GM21447 (cell line): ENCODE results near the gene MOG.
A peak's percentile ranks its signal among the peaks of the same experiment; 100 is the strongest.

Experiments
- ATAC-seq: cut with Tn5 transposase; IDR thresholded peaks from one replicate; pipeline ENCODE4 v1.9.1; 2021; ENCODE audit not compliant: unreplicated experiment

MOG gene

GRCh38 chr6:29674008-29674407 is 17.1 kb downstream of the MOG start:
- no peak for ATAC-seq

GRCh38 chr6:29675561-29675960 is 18.7 kb downstream of the MOG start:
- no peak for ATAC-seq

- no peak for ATAC-seq
Measured at GRCh38 chr6:29676981-29677601, 20.2 kb downstream of the MOG start.

DNA sequence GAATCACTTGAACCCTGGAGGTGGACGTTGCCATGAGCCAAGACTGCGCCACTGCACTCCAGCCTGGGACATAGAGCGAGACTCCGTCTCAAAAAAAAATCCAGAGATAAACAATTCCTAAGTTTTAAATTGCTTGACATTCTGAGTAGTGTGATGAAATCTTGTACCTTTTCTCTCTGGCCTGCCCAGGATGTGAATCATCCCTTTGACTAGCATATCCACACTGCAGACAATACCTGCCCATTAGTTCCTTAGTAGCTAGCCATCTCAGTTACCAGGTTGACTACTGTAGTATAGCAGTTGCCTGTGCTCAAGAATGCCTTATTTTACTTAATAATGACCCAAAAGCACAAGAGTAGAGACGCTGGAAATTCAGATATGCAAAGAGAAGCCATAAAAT is 21.2 kb downstream of the MOG start:
- ATAC-seq, result no peak

- ATAC-seq, result no peak
Measured at GRCh38 chr6:29679962-29680361, 23.1 kb downstream of the MOG start.

DNA sequence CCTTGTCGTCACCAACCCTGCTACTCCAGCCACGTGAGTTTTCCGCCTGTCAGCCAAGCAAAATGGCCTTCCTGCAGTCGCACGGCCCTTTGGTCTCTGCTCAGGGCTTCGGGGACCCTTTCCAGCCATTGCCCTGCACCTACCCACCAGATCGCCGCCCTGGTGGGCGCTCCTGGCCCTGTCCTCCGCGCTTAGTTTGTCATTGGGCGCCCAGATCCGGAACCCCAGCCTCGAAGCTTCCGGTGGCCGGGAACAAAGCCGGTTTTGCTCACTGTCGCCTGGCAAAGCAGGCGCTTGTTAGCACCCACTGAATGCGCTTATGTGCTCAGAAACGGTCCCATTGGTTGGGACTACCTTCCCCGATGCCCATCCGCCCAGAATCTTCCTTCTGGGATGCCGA is 23.5 kb downstream of the MOG start:
- ATAC-seq, result no peak

DNA sequence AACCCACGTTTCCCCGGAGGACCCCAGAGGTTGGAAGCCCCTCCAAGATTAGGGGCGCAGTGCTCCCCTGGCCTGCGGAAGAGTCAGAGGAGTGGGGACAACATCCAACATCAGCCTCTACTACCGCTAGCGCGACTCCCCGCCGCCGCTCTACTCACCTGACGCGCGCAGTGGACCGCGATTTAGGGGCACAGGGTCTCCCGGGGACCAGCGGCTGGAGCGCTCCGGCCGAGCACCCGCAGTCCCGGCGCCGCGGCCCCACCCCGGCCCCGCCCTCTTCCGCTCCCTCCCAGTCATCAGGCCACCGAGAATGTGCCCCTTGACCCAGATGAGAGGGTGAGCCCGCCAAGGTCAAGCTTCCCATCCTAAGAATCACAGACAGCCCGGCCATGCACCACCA is 24.0 kb downstream of the MOG start, which contains the start of gene ZFP57:
TSS of gene ZFP57 (minus strand) at position 249 of the 400 bp plus-strand sequence. CDS start 4,149 bp downstream, outside the sequence.
- ATAC-seq, result no peak

DNA sequence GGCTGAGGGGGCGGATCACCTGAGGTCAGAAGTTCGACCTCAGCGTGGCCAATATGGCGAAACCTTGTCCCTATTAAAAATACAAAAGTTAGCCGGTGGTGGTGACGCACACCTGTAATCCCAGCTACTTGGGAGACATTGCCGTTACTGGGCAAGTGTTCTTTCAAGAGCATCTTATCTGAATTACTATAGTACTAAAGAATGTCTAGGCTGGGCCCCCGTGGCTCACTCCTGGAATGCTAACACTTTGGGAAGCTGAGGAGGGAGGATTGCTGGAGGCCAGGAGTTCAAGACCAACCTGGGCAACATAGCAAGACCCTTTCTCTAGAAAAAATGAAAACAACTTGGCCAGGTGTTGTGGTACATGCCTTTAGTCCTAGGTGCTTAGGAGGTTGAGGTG is 24.9 kb downstream of the MOG start:
- ATAC-seq, result no peak

- ATAC-seq, result no peak
Measured at GRCh38 chr6:29685718-29686326, 28.9 kb downstream of the MOG start.

DNA sequence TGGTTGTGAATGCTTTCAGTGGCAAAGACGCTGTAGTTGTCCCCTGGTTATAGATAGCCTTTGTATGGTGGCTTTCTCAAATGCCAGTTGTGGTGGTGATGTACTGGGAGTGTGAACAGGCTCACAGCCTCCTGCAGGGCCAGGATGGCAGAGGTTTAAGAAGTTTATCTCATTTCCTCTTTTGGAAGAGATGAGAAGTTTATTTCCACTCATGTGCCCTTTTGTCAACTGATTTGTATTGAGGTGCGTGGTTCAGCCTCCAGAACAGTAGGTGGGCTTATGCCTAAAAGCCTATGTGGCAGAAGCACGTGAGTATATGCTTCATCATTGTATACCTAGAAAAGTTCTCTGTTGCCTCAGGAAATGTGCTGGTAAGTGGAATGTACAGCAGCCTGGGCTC is 37.7 kb downstream of the MOG start:
- no peak for ATAC-seq

GRCh38 chr6:29696147-29697125 is 39.5 kb downstream of the MOG start:
- no peak for ATAC-seq

DNA sequence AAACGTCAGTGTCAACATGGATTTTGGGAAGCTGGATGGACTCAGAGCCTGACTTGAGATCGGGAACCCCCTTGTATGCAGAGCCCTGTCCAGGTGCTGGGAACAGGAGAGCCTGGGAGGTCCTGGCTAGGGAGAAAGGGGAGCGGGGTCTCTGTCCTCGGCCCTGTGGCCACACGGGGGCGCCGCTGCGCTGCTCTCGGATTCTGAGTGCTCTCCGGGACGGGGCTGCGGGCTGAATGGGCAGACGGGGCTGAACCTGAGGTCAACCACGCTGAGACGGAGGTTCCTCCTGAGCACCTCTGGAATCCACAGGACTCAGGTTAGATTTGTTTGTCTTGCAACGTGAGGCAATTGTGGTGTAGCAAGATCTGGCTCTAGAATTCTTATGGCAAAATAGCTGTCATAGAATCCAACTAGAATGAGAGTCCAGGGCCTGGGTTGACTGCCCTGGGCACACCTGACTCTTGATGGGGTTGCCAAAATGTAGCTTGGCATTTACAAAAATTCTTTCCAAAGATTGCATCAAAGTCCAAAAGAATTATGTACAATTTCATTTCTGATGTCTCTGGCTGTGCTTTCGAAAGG is 45.7 kb downstream of the MOG start:
- no peak for ATAC-seq

DNA sequence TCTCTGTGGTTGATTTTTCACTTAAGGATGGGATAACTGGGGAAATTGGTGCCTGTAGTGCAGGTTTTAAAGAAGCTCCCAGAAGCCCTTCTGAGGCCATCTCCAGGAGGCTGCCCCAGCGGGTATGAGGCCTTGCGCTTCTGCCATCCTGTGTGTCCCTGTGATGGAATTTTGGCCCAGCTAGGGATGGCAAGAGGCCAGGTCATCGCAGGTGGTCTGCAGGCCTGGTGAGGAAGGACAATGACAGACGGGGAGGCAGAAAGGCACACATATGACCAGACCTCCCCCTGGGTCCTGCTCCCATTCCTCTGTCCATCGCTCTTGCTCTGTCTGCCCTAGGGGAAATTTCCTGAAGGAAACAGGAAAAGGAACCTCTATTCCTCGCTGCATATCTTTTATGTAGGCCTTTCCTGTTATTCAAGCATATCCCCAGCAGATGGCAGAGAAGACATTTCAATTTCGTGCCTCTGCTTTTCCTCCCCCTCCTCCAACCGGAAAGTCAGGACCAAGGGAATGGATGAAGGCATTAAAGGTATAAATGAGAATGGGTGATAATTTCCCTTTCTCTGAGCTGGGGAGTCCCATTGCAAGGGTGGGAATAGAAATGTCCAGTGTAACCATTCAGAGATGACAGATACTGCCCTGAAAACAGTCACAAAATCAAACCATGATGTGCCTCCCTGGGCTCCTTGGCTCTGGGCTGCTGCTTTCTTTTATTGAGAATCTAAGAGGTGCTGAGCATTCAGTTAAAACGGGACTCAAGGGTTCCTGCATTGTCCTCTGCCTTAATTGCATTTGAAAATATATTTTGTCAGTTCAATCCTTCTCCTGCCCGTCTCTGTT is 48.7 kb downstream of the MOG start:
- no peak for ATAC-seq

- peak; percentile 52 for ATAC-seq
Measured at GRCh38 chr6:29708432-29709179, 51.7 kb downstream of the MOG start.

DNA sequence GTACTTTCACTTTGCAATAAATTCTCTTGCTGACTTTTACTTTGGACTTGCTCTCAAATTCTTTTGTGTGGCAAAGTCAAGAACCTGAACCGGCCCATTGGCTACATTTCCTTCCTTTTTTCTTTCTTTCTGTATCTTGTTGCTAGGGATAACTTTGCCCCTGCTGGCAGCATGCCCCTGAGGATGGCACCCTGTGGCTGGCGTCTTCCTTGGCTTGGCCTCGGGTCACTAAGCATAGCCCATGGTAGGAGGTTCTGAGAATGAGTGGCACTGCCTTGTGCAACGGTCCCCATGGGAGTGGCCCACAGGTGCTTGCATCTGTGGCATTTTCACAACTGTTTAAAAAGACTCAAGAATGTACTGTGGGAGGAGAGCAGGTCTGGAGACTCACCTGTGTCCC is 52.3 kb downstream of the MOG start:
- ATAC-seq, result peak; percentile 39

DNA sequence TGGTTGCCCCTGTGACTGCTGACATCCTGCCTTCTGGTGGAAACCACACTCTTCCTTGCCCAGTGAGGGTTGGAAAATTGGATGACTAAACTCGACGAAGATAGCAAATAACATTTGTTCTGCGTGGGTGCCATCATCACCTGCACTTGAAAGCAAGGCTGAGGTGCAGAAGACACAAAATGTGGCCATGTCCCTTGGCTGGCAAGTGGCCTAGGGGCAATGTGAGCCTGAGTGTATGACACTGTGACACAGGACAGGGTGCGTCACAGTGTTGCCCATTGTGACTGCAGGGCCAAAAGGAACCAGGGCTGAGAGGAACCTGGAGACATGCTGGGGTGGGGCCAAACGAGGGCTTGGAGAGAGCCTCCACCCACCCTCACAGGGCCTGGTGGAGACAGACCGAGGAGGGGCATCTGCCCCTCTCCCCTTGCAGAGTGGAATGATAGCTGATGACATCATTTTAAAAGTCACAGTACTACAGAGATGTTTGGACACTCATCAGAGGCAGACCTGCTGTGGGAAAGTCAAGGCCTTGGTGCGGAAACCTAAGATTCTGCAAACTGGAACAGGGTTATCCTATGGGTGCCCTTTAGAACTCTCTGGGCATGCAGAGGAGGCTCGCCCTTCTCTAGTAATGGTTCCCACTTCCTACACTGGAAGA is 53.5 kb downstream of the MOG start:
- no peak for ATAC-seq

DNA sequence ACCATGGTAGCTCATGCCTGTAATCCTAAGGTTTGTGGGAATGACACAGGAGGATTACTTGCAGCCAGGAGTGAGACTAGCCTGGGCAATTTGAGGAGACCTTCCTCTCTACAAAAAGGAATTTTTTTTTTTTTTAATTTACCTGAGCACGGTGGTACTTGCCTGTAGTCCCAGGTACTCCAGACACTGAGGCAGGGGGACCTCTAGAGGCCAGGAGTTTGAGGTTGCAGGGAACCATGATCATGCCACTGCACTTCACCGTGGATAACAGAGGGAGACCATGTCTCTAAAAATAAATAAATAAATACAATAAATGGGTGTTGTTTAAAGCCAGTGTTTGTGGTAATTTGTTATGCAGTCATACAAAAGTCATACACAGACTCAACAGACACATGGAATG is 64.0 kb downstream of the MOG start:
- no peak for ATAC-seq
